Suprapubic skin (tissue), 4 donors: ENCODE results near the gene PACRG. TPM values are rescaled to one million over a fixed set of nuclear protein-coding genes. Genes with fewer than 3 reads are reported as not detected.

Experiments used
- DNase-seq, 2 donors: peaks; one replicate each; pipeline ENCODE4 v3.0.0-alpha.2; 2019; ENCODE audit warnings: low spot score in 2 of 2
- H3K27ac ChIP-seq: fragments of 200-600 bp; sonication (generic); one replicate; pipeline ENCODE4 v1.5.1; 2019
- H3K27me3 ChIP-seq: fragments of 200-600 bp; sonication (generic); one replicate; pipeline ENCODE4 v1.5.1; 2019
- H3K36me3 ChIP-seq: fragments of 200-600 bp; sonication (generic); one replicate; pipeline ENCODE4 v1.5.1; 2019
- H3K4me1 ChIP-seq: fragments of 200-600 bp; sonication (generic); one replicate; pipeline ENCODE4 v1.5.1; 2019
- H3K4me3 ChIP-seq: fragments of 200-600 bp; sonication (generic); one replicate; pipeline ENCODE4 v1.5.1; 2019; ENCODE audit warnings: mild to moderate bottlenecking
- H3K9me3 ChIP-seq: fragments of 200-600 bp; sonication (generic); one replicate; pipeline ENCODE4 v1.5.1; 2019
- EP300 ChIP-seq: sonication (generic); formaldehyde crosslinking; IDR thresholded peaks from one replicate; pipeline ENCODE4 v1.6.1; 2017; ENCODE audit warnings: antibody characterized with exemption
- POLR2A ChIP-seq, 2 donors: fragments of 450-650 bp; IDR thresholded peaks; one replicate each; pipeline ENCODE4 v1.6.1; 2017; ENCODE audit warnings: antibody characterized with exemption in 2 of 2, mild to moderate bottlenecking in 2 of 2, moderate library complexity in 2 of 2
- POLR2AphosphoS5 ChIP-seq, 3 donors: sonication (generic); formaldehyde crosslinking; IDR thresholded peaks; one replicate each; pipeline ENCODE4 v1.6.1; 2017; ENCODE audit warnings: antibody characterized with exemption in 3 of 3
- WGBS: methylation state at CpG from one replicate; pipeline ENCODE4 v1.1.5; 2018; 5-methylcytosine and 5-hydroxymethylcytosine counted together
- total RNA-seq, 4 donors: library from RNA; depleted of rRNA; stranded (reverse); fragments of >200 nt; gene quantifications; one replicate each; pipeline ENCODE4 v1.1.0, GENCODE V29; 2016
- TF ChIP-seq, protein P1 (sequence below), 2 donors: fragments of 200-600 bp in 1 of 2; fragments of 450-650 bp in 1 of 2; sonication (generic) in 1 of 2; IDR thresholded peaks; one replicate each; pipeline ENCODE4 v1.5.1; 2016 to 2019; ENCODE audit warnings: antibody characterized with exemption in 2 of 2, mild to moderate bottlenecking in 1 of 2, moderate library complexity in 1 of 2

Gene PACRG
- total RNA-seq, 4 donors from 2014 or later = 1.1 to 2.3 (median 2.0) TPM

DNA sequence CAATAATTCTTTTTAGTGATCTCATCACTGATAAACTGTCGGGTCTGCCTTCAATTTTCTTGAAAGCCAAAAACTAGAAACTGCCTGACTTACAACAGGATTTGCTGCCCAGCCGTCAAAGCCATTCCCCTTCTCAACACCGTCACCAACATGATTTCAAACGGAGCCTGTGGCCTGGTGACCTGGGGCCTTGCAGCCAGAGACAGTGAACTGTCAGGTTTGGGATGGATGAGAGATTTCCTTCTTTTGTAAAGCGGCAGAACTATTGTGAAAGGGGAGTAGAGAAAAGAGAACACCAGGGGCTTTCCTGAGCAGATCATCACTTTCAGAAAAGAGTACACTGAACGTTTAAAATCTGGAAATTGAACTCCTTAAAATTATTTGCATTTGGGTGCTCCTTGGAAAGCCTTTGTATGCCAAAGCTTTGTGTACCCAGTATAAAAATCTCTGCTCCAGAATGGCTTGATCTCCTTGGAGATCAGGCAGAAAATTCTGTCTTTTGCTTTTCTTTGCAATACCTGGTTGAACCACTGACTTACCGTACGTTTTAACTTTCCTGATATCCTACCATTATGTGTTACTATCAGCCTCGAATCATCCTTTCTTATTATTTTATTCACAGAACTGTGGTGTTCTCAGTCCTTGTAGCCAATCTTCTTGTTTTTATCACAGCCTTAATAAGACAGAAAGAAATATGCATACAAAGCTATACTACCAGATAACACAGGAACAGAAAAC lies 125.2 kb downstream of the PACRG start:
- peaks cover 12% of the 10 kb centered on the region for H3K4me1 ChIP-seq
- no peaks in the 10 kb centered on the region for H3K36me3 ChIP-seq
- 84% methylated on average over 9 of the region's 9 CpGs for WGBS
- H3K4me3 ChIP-seq = no peak overlapping the region
- no peak overlapping the region for H3K27ac ChIP-seq
- no peak for DNase-seq
- TF ChIP-seq POLR2A (IDR thresholded peaks at IDR 0.05) = no peak
- TF ChIP-seq, protein P1, sequence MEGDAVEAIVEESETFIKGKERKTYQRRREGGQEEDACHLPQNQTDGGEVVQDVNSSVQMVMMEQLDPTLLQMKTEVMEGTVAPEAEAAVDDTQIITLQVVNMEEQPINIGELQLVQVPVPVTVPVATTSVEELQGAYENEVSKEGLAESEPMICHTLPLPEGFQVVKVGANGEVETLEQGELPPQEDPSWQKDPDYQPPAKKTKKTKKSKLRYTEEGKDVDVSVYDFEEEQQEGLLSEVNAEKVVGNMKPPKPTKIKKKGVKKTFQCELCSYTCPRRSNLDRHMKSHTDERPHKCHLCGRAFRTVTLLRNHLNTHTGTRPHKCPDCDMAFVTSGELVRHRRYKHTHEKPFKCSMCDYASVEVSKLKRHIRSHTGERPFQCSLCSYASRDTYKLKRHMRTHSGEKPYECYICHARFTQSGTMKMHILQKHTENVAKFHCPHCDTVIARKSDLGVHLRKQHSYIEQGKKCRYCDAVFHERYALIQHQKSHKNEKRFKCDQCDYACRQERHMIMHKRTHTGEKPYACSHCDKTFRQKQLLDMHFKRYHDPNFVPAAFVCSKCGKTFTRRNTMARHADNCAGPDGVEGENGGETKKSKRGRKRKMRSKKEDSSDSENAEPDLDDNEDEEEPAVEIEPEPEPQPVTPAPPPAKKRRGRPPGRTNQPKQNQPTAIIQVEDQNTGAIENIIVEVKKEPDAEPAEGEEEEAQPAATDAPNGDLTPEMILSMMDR (IDR thresholded peaks at IDR 0.05) = no peak
- no peak for TF ChIP-seq EP300
- no peak for TF ChIP-seq POLR2AphosphoS5 (IDR thresholded peaks at IDR 0.05)
- no peaks in the 10 kb centered on the region for H3K9me3 ChIP-seq
- H3K27me3 ChIP-seq = no peaks in the 10 kb centered on the region

DNA sequence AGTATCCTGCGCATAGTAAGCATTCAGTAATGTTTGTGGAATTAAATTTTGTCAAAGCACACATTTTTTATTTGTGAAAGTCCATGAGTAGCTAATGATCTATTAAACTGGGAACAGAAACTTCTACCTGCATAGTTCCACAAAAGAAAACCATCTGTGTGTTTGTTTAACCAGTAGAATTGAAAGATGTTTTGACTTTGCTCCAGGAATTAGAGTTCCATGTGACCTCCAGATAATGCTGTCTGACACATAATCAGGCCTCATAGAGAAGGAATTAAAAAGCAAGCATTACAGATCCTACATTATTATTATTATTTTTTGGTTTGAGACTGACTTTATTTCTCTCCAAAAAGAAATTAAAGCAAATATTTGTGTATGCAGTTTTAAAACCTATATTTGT lies 126.5 kb downstream of the PACRG start:
- no peaks in the 10 kb centered on the region for H3K27me3 ChIP-seq
- 98% methylated on average over 1 of the region's 1 CpG for WGBS
- TF ChIP-seq EP300 (no peak), POLR2AphosphoS5 (IDR thresholded peaks at IDR 0.05) (no peak), POLR2A (IDR thresholded peaks at IDR 0.05) (no peak)
- TF ChIP-seq, protein P1 (IDR thresholded peaks at IDR 0.05) = no peak

DNA sequence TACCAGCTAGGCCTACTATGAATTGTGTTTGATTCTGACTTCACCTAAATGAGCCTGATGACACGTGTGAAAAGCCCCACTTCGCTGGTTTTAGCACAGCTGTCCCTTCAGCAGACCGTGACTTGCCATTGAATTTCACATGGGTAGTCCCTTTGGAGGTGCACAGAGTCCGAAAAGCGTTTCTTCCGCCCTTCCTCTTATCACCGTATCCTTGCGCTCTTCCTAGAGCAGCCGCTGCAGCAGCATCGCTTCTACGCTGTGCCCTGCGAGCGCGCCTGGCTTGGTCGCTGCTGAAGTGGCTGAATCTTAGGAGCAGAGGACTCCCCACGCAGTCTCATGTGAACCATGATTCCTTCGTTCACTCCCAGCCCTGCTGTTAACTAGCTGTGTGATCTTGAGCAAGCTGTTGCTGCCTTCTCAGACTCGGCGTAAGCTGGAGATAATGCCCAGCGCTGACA lies 127.0 kb downstream of the PACRG start:
- WGBS = 89% methylated on average over 20 of the region's 20 CpGs
- no peaks in the 10 kb centered on the region for H3K9me3 ChIP-seq
- peaks cover 12% of the 10 kb centered on the region for H3K4me1 ChIP-seq
- H3K4me3 ChIP-seq = no peak overlapping the region
- DNase-seq = no peak
- no peaks in the 10 kb centered on the region for H3K27me3 ChIP-seq
- no peaks in the 10 kb centered on the region for H3K36me3 ChIP-seq
- no peak overlapping the region for H3K27ac ChIP-seq
- no peak for TF ChIP-seq POLR2A (IDR thresholded peaks at IDR 0.05)
- TF ChIP-seq, protein P1 (IDR thresholded peaks at IDR 0.05) = no peak
- no peak for TF ChIP-seq EP300
- no peak for TF ChIP-seq POLR2AphosphoS5 (IDR thresholded peaks at IDR 0.05)

More for the DNA sequence above, 126.5 kb downstream of the PACRG start:
- Histone ChIP-seq H3K27ac (no peak overlapping the region), H3K4me3 (no peak overlapping the region), H3K36me3 (no peaks in the 10 kb centered on the region), H3K4me1 (peaks cover 12% of the 10 kb centered on the region), H3K9me3 (no peaks in the 10 kb centered on the region)
- DNase-seq = no peak

DNA sequence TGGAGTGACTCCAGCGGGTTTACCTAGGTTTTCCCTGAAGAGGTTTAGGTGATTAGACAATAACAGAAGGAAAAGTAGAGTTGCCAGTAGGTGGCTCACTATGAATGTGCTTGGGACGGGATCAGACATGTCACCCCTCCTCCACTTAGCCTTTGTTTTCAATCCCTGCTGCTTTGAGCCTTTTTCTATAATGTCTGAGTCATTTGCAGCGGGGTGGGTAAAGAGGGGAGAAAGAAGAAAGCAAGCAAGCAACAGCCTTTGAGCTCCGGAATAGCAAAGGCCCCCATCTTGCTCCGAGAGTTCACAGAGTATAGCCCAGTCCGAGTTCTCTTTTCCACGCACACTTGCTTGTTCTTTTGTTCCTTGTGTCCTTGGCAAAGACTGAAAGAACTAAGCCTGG lies 129.1 kb downstream of the PACRG start:
- no peak for TF ChIP-seq POLR2AphosphoS5 (IDR thresholded peaks at IDR 0.05)
- no peak for TF ChIP-seq EP300
- TF ChIP-seq, protein P1 (IDR thresholded peaks at IDR 0.05) = peak in 1 of 2 donors; percentile 37
- no peak for DNase-seq
- Histone ChIP-seq H3K27ac (peak overlapping the region; percentile 27), H3K4me1 (peaks cover 12% of the 10 kb centered on the region), H3K36me3 (no peaks in the 10 kb centered on the region), H3K27me3 (no peaks in the 10 kb centered on the region), H3K4me3 (peak overlapping the region; percentile 34), H3K9me3 (no peaks in the 10 kb centered on the region)
- WGBS = 4% methylated on average over 7 of the region's 7 CpGs

DNA sequence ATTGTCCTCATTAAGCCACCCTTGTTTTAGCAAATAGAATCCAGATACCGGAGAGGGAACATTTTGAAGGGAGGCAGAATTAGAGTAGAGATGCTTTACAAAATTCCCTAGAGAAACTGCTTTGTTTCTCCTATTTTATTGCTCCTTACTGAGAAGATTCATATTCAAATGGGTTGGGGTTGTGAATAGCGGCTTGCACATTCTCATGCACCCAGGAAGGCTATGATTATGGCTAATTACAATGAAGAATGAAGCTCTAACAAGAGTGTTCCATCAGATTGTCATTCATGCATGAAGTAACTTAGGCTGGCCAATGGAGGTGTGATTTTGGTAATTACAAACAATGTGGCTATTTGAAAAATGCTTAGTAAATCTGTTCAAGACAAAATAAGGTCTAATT lies 129.6 kb downstream of the PACRG start:
- WGBS = 25% methylated on average over 2 of the region's 2 CpGs
- TF ChIP-seq, protein P1 (IDR thresholded peaks at IDR 0.05) = no peak
- TF ChIP-seq EP300 (no peak), POLR2A (IDR thresholded peaks at IDR 0.05) (no peak), POLR2AphosphoS5 (IDR thresholded peaks at IDR 0.05) (no peak)
- Histone ChIP-seq H3K9me3 (no peaks in the 10 kb centered on the region), H3K4me1 (peaks cover 12% of the 10 kb centered on the region), H3K4me3 (peak overlapping the region; percentile 34), H3K36me3 (no peaks in the 10 kb centered on the region), H3K27me3 (no peaks in the 10 kb centered on the region), H3K27ac (peak overlapping the region; percentile 27)
- no peak for DNase-seq
